Activated T-cell treated with anti-CD3 and anti-CD28 coated beads, Interleukin-2, amount 50 U/mL, for 72 hours (primary cell): ENCODE data around the gene ABCA9. TPM values are rescaled to one million over a fixed set of nuclear protein-coding genes. Genes with fewer than 3 reads are reported as not detected.

ENCODE experiments used
- ATAC-seq, 2 donors: fragments of 150-1000 bp; cut with Tn5 transposase; replicated peaks in 1 of 2; 2 replicates each; pipeline ENCODE4 v1.10.0; 2021; ENCODE audit warnings: moderate library complexity in 2 of 2, mild to moderate bottlenecking in 1 of 2
- DNase-seq, 2 donors: peaks; one replicate each; pipeline ENCODE4 v3.0.0; 2021 to 2022; ENCODE audit warnings: mixed read lengths in 1 of 2
- H3K27ac Mint-ChIP-seq: one replicate; pipeline ENCODE4 v1.8.0; 2022; ENCODE audit warnings: mild to moderate bottlenecking, moderate library complexity, mixed read lengths
- H3K27me3 Mint-ChIP-seq: one replicate; pipeline ENCODE4 v1.8.0; 2022; ENCODE audit warnings: low read depth, mixed read lengths
- H3K36me3 Mint-ChIP-seq, 2 donors: one replicate each; pipeline ENCODE4 v1.8.0; 2022; ENCODE audit warnings: mixed read lengths in 2 of 2, mild to moderate bottlenecking in 1 of 2; ENCODE audit not compliant: insufficient read depth in 2 of 2
- H3K4me1 Mint-ChIP-seq: one replicate; pipeline ENCODE4 v1.8.0; 2022; ENCODE audit warnings: low read depth, mixed read lengths
- H3K4me3 Mint-ChIP-seq, 2 donors: one replicate each; pipeline ENCODE4 v1.8.0; 2022; ENCODE audit warnings: mild to moderate bottlenecking in 2 of 2, mixed read lengths in 2 of 2, moderate library complexity in 2 of 2
- H3K9me3 Mint-ChIP-seq, 2 donors: one replicate each; pipeline ENCODE4 v1.8.0; 2022; ENCODE audit warnings: mixed read lengths in 2 of 2
- total RNA-seq, 2 donors: library from RNA; stranded (reverse); gene quantifications; one replicate each; pipeline ENCODE4 v1.2.3, GENCODE V29; 2022

Gene ABCA9, protein sequence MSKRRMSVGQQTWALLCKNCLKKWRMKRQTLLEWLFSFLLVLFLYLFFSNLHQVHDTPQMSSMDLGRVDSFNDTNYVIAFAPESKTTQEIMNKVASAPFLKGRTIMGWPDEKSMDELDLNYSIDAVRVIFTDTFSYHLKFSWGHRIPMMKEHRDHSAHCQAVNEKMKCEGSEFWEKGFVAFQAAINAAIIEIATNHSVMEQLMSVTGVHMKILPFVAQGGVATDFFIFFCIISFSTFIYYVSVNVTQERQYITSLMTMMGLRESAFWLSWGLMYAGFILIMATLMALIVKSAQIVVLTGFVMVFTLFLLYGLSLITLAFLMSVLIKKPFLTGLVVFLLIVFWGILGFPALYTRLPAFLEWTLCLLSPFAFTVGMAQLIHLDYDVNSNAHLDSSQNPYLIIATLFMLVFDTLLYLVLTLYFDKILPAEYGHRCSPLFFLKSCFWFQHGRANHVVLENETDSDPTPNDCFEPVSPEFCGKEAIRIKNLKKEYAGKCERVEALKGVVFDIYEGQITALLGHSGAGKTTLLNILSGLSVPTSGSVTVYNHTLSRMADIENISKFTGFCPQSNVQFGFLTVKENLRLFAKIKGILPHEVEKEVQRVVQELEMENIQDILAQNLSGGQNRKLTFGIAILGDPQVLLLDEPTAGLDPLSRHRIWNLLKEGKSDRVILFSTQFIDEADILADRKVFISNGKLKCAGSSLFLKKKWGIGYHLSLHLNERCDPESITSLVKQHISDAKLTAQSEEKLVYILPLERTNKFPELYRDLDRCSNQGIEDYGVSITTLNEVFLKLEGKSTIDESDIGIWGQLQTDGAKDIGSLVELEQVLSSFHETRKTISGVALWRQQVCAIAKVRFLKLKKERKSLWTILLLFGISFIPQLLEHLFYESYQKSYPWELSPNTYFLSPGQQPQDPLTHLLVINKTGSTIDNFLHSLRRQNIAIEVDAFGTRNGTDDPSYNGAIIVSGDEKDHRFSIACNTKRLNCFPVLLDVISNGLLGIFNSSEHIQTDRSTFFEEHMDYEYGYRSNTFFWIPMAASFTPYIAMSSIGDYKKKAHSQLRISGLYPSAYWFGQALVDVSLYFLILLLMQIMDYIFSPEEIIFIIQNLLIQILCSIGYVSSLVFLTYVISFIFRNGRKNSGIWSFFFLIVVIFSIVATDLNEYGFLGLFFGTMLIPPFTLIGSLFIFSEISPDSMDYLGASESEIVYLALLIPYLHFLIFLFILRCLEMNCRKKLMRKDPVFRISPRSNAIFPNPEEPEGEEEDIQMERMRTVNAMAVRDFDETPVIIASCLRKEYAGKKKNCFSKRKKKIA (N-terminal part only)
- under 1 TPM; 0.09 to 0.17 TPM for total RNA-seq

- no peak for ATAC-seq
Measured at GRCh38 chr17:69060822-69061221, at the start of gene ABCA9. Gene ABCA9, minus strand, starts transcription at chr17:69060927. Its CDS starts 9,801 bp downstream, at chr17:69051126.

GRCh38 chr17:69105907-69106730 is 45.4 kb upstream of the ABCA9 start:
- H3K4me1 Mint-ChIP-seq, result no peaks in the 10 kb centered on the region
- ATAC-seq (no peak), DNase-seq (no peak)
- H3K36me3 Mint-ChIP-seq, result no peaks in the 10 kb centered on the region
- H3K27me3 Mint-ChIP-seq, result no peaks in the 10 kb centered on the region
- no peak overlapping the region for H3K4me3 Mint-ChIP-seq
- H3K9me3 Mint-ChIP-seq, result no peaks in the 10 kb centered on the region
- no peak overlapping the region for H3K27ac Mint-ChIP-seq

More at GRCh38 chr17:69060822-69061221, at the start of gene ABCA9:
- peaks cover 3% of the 10 kb centered on the region for H3K27me3 Mint-ChIP-seq
- peaks cover 11% of the 10 kb centered on the region for H3K4me1 Mint-ChIP-seq
- no peaks in the 10 kb centered on the region for H3K9me3 Mint-ChIP-seq
- H3K27ac Mint-ChIP-seq, result no peak within 1 kb of the TSS
- H3K4me3 Mint-ChIP-seq, result no peak within 1 kb of the TSS
- DNase-seq, result no peak
- H3K36me3 Mint-ChIP-seq, result no peaks in the 10 kb centered on the region

- H3K27ac Mint-ChIP-seq, result no peak overlapping the region
- no peaks in the 10 kb centered on the region for H3K36me3 Mint-ChIP-seq
- H3K4me1 Mint-ChIP-seq, result no peaks in the 10 kb centered on the region
- no peak overlapping the region for H3K4me3 Mint-ChIP-seq
- DNase-seq (no peak), ATAC-seq (no peak)
- H3K27me3 Mint-ChIP-seq, result no peaks in the 10 kb centered on the region
- H3K9me3 Mint-ChIP-seq, result no peaks in the 10 kb centered on the region
Measured at GRCh38 chr17:69103557-69104233, 43.0 kb upstream of the ABCA9 start.

DNA sequence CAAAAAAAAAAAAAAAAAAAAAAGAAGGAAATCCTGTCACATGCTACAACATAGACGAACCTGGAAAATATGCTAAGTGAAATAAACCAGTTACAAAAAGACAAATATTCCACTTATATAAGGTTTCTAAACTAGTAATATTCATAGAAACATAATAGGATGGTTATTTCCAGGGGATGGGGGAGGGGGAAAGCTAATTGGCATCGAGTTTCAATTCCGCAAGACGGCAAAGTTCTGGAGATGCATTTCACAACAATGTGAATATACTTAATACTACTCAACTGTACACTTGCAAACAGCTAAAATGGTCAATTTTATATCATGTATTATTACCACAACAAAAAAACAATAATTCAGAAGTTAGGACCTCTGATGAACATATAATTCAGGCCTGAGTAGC is 37.9 kb upstream of the ABCA9 start:
- H3K9me3 Mint-ChIP-seq, result no peaks in the 10 kb centered on the region
- ATAC-seq, result no peak
- no peaks in the 10 kb centered on the region for H3K36me3 Mint-ChIP-seq
- no peaks in the 10 kb centered on the region for H3K27me3 Mint-ChIP-seq
- H3K27ac Mint-ChIP-seq, result no peak overlapping the region
- DNase-seq, result no peak
- no peak overlapping the region for H3K4me3 Mint-ChIP-seq
- H3K4me1 Mint-ChIP-seq, result peaks cover under 1% of the 10 kb centered on the region

GRCh38 chr17:69096541-69096940 is 35.8 kb upstream of the ABCA9 start:
- Mint-ChIP-seq H3K27me3 (peaks cover 7% of the 10 kb centered on the region), H3K27ac (no peak overlapping the region), H3K4me3 (no peak overlapping the region), H3K4me1 (peaks cover 7% of the 10 kb centered on the region), H3K9me3 (no peaks in the 10 kb centered on the region), H3K36me3 (no peaks in the 10 kb centered on the region)
- ATAC-seq, result no peak
- no peak for DNase-seq

DNA sequence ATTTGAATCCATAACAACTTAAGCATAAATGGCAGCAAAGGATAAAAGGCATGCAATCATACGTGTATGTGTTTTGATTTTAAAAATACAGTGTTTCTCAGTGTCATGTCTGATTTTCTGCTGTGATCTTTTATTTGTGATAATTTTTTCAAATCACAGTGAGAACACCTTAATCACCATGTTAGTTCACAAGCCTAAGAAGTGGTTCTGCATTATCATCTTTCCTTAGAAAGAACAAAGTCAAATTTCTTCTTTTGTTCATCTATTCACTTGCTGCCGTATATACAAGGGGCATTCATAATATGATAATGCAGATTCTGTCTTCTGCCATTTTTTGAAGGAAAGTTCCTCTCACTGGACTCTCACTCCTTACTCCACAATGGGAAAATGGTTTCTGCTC is 33.3 kb upstream of the ABCA9 start:
- H3K4me3 Mint-ChIP-seq, result no peak overlapping the region
- ATAC-seq (no peak), DNase-seq (no peak)
- no peak overlapping the region for H3K27ac Mint-ChIP-seq
- H3K27me3 Mint-ChIP-seq, result peaks cover 7% of the 10 kb centered on the region
- peaks cover 7% of the 10 kb centered on the region for H3K4me1 Mint-ChIP-seq
- H3K36me3 Mint-ChIP-seq, result no peaks in the 10 kb centered on the region
- no peaks in the 10 kb centered on the region for H3K9me3 Mint-ChIP-seq

DNA sequence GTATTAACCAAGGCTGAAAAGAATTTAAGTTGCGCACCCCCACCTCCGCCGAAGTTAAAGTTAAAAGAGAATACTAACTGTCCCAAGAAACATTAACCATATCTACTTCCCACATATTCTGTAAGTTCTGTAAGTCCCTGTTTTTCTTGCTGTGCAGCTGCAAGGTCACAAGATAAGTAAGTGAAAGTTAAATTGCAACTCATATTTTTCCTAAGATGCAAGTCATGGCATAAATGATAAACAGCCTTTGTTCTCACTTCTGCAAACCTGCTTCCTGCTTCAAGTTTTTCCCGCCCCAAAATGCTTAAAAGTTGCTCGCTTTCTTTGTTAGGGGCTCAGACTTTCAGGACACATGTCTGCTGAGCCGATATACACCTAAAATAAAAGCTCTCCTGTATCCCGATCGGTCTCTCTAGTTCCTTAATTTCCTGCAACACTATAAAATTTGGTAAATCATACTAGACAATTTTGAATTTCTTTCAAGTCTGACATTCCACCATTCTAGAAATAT is 32.6 kb upstream of the ABCA9 start:
- no peaks in the 10 kb centered on the region for H3K36me3 Mint-ChIP-seq
- H3K27me3 Mint-ChIP-seq, result peaks cover 12% of the 10 kb centered on the region
- H3K9me3 Mint-ChIP-seq, result no peaks in the 10 kb centered on the region
- DNase-seq (no peak), ATAC-seq (no peak)
- peaks cover 7% of the 10 kb centered on the region for H3K4me1 Mint-ChIP-seq
- peak overlapping the region in 1 of 2 donors; percentile 14 for H3K4me3 Mint-ChIP-seq
- no peak overlapping the region for H3K27ac Mint-ChIP-seq

GRCh38 chr17:69090365-69090764 is 29.6 kb upstream of the ABCA9 start:
- Mint-ChIP-seq H3K4me3 (no peak overlapping the region), H3K36me3 (no peaks in the 10 kb centered on the region), H3K4me1 (peaks cover 7% of the 10 kb centered on the region), H3K27ac (no peak overlapping the region), H3K27me3 (peaks cover 12% of the 10 kb centered on the region), H3K9me3 (no peaks in the 10 kb centered on the region)
- DNase-seq (no peak), ATAC-seq (no peak)

DNA sequence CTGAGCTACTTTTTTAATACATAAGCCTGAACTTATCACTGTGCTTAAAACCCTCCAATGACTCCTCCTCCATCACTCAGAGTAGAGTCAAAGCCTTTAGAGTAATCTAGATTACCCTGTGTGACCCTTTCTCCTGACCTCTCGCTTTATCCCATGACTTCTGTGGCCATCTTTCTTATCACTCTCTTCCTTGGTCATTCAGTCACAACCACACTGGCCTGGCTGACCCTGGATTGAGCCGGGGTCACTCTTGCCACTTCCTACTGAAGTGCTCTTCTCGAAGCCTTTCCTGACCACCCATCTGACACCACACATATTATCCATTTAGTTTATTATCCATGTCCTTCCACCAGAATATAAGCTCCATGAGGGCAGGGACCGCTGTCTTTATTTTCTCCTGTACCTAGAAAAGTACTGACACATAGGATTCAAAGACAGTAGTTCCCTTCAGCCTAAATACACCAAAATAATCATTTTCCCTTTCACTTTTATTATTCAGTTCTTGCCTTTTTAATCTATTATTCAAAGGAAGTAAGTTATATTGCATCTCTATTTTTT is 28.0 kb upstream of the ABCA9 start:
- H3K4me3 Mint-ChIP-seq, result no peak overlapping the region
- no peak for DNase-seq
- H3K9me3 Mint-ChIP-seq, result no peaks in the 10 kb centered on the region
- no peaks in the 10 kb centered on the region for H3K36me3 Mint-ChIP-seq
- ATAC-seq, result no peak
- peaks cover 12% of the 10 kb centered on the region for H3K27me3 Mint-ChIP-seq
- no peak overlapping the region for H3K27ac Mint-ChIP-seq
- peaks cover 7% of the 10 kb centered on the region for H3K4me1 Mint-ChIP-seq

- ATAC-seq, result no peak
- Mint-ChIP-seq H3K4me1 (no peaks in the 10 kb centered on the region), H3K4me3 (no peak overlapping the region), H3K27ac (no peak overlapping the region), H3K36me3 (peaks cover 0 to 2% of the 10 kb centered on the region in 2 donors), H3K27me3 (peaks cover 5% of the 10 kb centered on the region), H3K9me3 (peaks cover 1 to 5% of the 10 kb centered on the region in 2 donors)
- no peak for DNase-seq
Measured at GRCh38 chr17:69086641-69087040, 25.9 kb upstream of the ABCA9 start.

DNA sequence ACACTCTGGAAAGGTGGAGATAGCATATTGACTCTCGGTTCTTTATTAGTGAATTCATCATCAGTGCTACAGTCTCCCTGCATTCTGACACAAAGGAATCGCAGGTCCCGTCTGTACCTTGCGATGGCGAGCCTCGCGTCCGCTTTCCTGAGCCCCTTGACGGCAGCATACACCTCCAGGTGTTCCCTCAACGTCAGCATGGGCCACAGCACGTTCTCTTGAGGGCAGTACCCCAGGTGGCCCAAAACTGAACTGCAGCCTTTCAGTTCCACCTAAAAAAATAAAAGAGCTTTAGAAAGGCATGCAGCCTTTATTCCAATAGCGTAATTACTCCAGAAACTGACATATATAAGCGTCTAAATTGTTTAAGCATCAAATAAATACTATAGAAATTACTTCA is 24.2 kb upstream of the ABCA9 start:
- peaks cover 1 to 5% of the 10 kb centered on the region in 2 donors for H3K9me3 Mint-ChIP-seq
- DNase-seq (no peak), ATAC-seq (no peak)
- H3K36me3 Mint-ChIP-seq, result peaks cover 0 to 2% of the 10 kb centered on the region in 2 donors
- peaks cover 5% of the 10 kb centered on the region for H3K27me3 Mint-ChIP-seq
- no peak overlapping the region for H3K27ac Mint-ChIP-seq
- H3K4me3 Mint-ChIP-seq, result no peak overlapping the region
- H3K4me1 Mint-ChIP-seq, result no peaks in the 10 kb centered on the region
